ENCODE results near the gene OSCP1. TPM values are rescaled to one million over a fixed set of nuclear protein-coding genes. Genes with fewer than 3 reads are reported as not detected.

OSCP1 gene
- total RNA-seq, 1 donor from 2014 or later: 0.82 TPM

GRCh38 chr1:36398370-36398977 lies 51.8 kb downstream of the OSCP1 start:
- Mint-ChIP-seq H3K4me3 (peak overlapping the region; percentile 96), H3K36me3 (ENCODE audit: low read depth) (peaks cover 5% of the 10 kb centered on the region), H3K27me3 (no peaks in the 10 kb centered on the region), H3K9me3 (no peaks in the 10 kb centered on the region), H3K27ac (peak overlapping the region; percentile 98), H3K4me1 (peaks cover 19% of the 10 kb centered on the region)
- DNase-seq: no peak
- intact Hi-C loops (cut with micrococcal nuclease): no loop called here

GRCh38 chr1:36397378-36398230 lies 52.6 kb downstream of the OSCP1 start, which contains the start of gene LSM10:
Gene LSM10 (minus strand): TSS chr1:36397908. CDS start chr1:36394129, 3,779 bp downstream.
- DNase-seq: peak; percentile 97
- Mint-ChIP-seq H3K27me3 (no peaks in the 10 kb centered on the region), H3K27ac (peak within 1 kb of the TSS; percentile 98), H3K36me3 (ENCODE audit: low read depth) (peaks cover 12% of the 10 kb centered on the region), H3K4me3 (peak within 1 kb of the TSS; percentile 96), H3K9me3 (no peaks in the 10 kb centered on the region), H3K4me1 (peaks cover 19% of the 10 kb centered on the region)
- intact Hi-C loops (cut with micrococcal nuclease): loop anchor here (1.0 kb wide), 1 partner anchor 11 kb away; no protein-coding TSS in a partner anchor

- intact Hi-C loops (cut with micrococcal nuclease): loop anchor here (1.0 kb wide), 1 partner anchor 11 kb away; no protein-coding TSS in a partner anchor
- H3K27me3 Mint-ChIP-seq: no peaks in the 10 kb centered on the region
- no peaks in the 10 kb centered on the region for H3K9me3 Mint-ChIP-seq
- peaks cover 21% of the 10 kb centered on the region for H3K4me1 Mint-ChIP-seq
- no peak for DNase-seq
- peak overlapping the region; percentile 98 for H3K27ac Mint-ChIP-seq
- peak overlapping the region; percentile 96 for H3K4me3 Mint-ChIP-seq
- H3K36me3 Mint-ChIP-seq (ENCODE audit: low read depth): peaks cover 15% of the 10 kb centered on the region
Measured at GRCh38 chr1:36397083-36397377, 53.2 kb downstream of the OSCP1 start.

GRCh38 chr1:36396359-36396758 lies 53.9 kb downstream of the OSCP1 start:
- peaks cover 21% of the 10 kb centered on the region for H3K4me1 Mint-ChIP-seq
- H3K36me3 Mint-ChIP-seq (ENCODE audit: low read depth): peaks cover 21% of the 10 kb centered on the region
- no peak for DNase-seq
- intact Hi-C loops (cut with micrococcal nuclease): no loop called here
- no peaks in the 10 kb centered on the region for H3K9me3 Mint-ChIP-seq
- peak overlapping the region; percentile 98 for H3K27ac Mint-ChIP-seq
- peak overlapping the region; percentile 96 for H3K4me3 Mint-ChIP-seq
- H3K27me3 Mint-ChIP-seq: no peaks in the 10 kb centered on the region

GRCh38 chr1:36393686-36394085 lies 56.6 kb downstream of the OSCP1 start:
- Mint-ChIP-seq H3K4me1 (peaks cover 22% of the 10 kb centered on the region), H3K9me3 (no peaks in the 10 kb centered on the region), H3K36me3 (ENCODE audit: low read depth) (peaks cover 37% of the 10 kb centered on the region), H3K27me3 (no peaks in the 10 kb centered on the region), H3K4me3 (no peak overlapping the region), H3K27ac (no peak overlapping the region)
- DNase-seq: no peak
- intact Hi-C loops (cut with micrococcal nuclease): no loop called here

- peaks cover 19% of the 10 kb centered on the region for H3K4me1 Mint-ChIP-seq
- H3K9me3 Mint-ChIP-seq: no peaks in the 10 kb centered on the region
- H3K27me3 Mint-ChIP-seq: no peaks in the 10 kb centered on the region
- H3K27ac Mint-ChIP-seq: no peak overlapping the region
- no peak for DNase-seq
- no peak overlapping the region for H3K4me3 Mint-ChIP-seq
- H3K36me3 Mint-ChIP-seq (ENCODE audit: low read depth): peaks cover 37% of the 10 kb centered on the region
- intact Hi-C loops (cut with micrococcal nuclease): no loop called here
Measured at GRCh38 chr1:36392836-36393235, 57.4 kb downstream of the OSCP1 start.

GRCh38 chr1:36391271-36391670 lies 59.0 kb downstream of the OSCP1 start:
- intact Hi-C loops (cut with micrococcal nuclease): no loop called here
- Mint-ChIP-seq H3K9me3 (no peaks in the 10 kb centered on the region), H3K27me3 (no peaks in the 10 kb centered on the region), H3K27ac (peak overlapping the region; percentile 27), H3K4me3 (no peak overlapping the region), H3K36me3 (ENCODE audit: low read depth) (peaks cover 40% of the 10 kb centered on the region), H3K4me1 (peaks cover 25% of the 10 kb centered on the region)
- DNase-seq: no peak

GRCh38 chr1:36390411-36390810 lies 59.8 kb downstream of the OSCP1 start:
- Mint-ChIP-seq H3K36me3 (ENCODE audit: low read depth) (peaks cover 38% of the 10 kb centered on the region), H3K27ac (no peak overlapping the region), H3K4me3 (no peak overlapping the region), H3K4me1 (peaks cover 26% of the 10 kb centered on the region), H3K27me3 (no peaks in the 10 kb centered on the region), H3K9me3 (no peaks in the 10 kb centered on the region)
- DNase-seq: no peak
- intact Hi-C loops (cut with micrococcal nuclease): no loop called here

- Mint-ChIP-seq H3K27ac (peak overlapping the region; percentile 5), H3K4me1 (peaks cover 26% of the 10 kb centered on the region), H3K36me3 (ENCODE audit: low read depth) (peaks cover 38% of the 10 kb centered on the region), H3K4me3 (no peak overlapping the region), H3K27me3 (no peaks in the 10 kb centered on the region), H3K9me3 (no peaks in the 10 kb centered on the region)
- DNase-seq: no peak
- intact Hi-C loops (cut with micrococcal nuclease): loop anchor here (5.0 to 10.0 kb wide), 5 partner anchors 68 to 1195 kb away; partner anchors contain the start of genes ADPRS, EVA1B, MRPS15 and SFPQ
Measured at GRCh38 chr1:36389999-36390398, 60.3 kb downstream of the OSCP1 start.

- no peak for DNase-seq
- H3K4me3 Mint-ChIP-seq: no peak overlapping the region
- peaks cover 33% of the 10 kb centered on the region for H3K4me1 Mint-ChIP-seq
- H3K36me3 Mint-ChIP-seq (ENCODE audit: low read depth): peaks cover 39% of the 10 kb centered on the region
- H3K27me3 Mint-ChIP-seq: no peaks in the 10 kb centered on the region
- intact Hi-C loops (cut with micrococcal nuclease): loop anchor here (5.0 to 10.0 kb wide), 5 partner anchors 67 to 1194 kb away; partner anchors contain the start of genes ADPRS, EVA1B, MRPS15 and SFPQ
- no peaks in the 10 kb centered on the region for H3K9me3 Mint-ChIP-seq
- peak overlapping the region; percentile 5 for H3K27ac Mint-ChIP-seq
Measured at GRCh38 chr1:36389261-36389660, 61.0 kb downstream of the OSCP1 start.

- Mint-ChIP-seq H3K27me3 (no peaks in the 10 kb centered on the region), H3K4me1 (peaks cover 48% of the 10 kb centered on the region), H3K27ac (peak overlapping the region; percentile 99), H3K4me3 (peak overlapping the region; percentile 92), H3K36me3 (ENCODE audit: low read depth) (peaks cover 32% of the 10 kb centered on the region), H3K9me3 (no peaks in the 10 kb centered on the region)
- no peak for DNase-seq
- intact Hi-C loops (cut with micrococcal nuclease): loop anchor here (5.0 to 10.0 kb wide), 5 partner anchors 65 to 1193 kb away; partner anchors contain the start of genes ADPRS, EVA1B, MRPS15 and SFPQ
Measured at GRCh38 chr1:36387141-36387949, 62.9 kb downstream of the OSCP1 start.

- Mint-ChIP-seq H3K27ac (peak overlapping the region; percentile 99), H3K4me1 (peaks cover 54% of the 10 kb centered on the region), H3K9me3 (no peaks in the 10 kb centered on the region), H3K27me3 (no peaks in the 10 kb centered on the region), H3K4me3 (peak overlapping the region; percentile 92), H3K36me3 (ENCODE audit: low read depth) (peaks cover 29% of the 10 kb centered on the region)
- intact Hi-C loops (cut with micrococcal nuclease): loop anchor here (1.0 to 10.0 kb wide), 9 partner anchors 11 to 1192 kb away; partner anchors contain the start of genes ADPRS, EVA1B, LSM10 and MRPS15
- peak; percentile 96 for DNase-seq
Measured at GRCh38 chr1:36386265-36387140, 63.7 kb downstream of the OSCP1 start.
